ENCODE measurements around the gene SYTL3.

GRCh38 chr6:158711264-158711663 is 61.4 kb downstream of the SYTL3 start:
- TF ChIP-seq CTCF (IDR thresholded peaks at IDR 0.05): no peak
- no peak for TF ChIP-seq POLR2A (IDR thresholded peaks at IDR 0.05)
- TF ChIP-seq EP300 (IDR thresholded peaks at IDR 0.05): no peak
- no peak for TF ChIP-seq POLR2AphosphoS5 (IDR thresholded peaks at IDR 0.05)
